ENCODE results near the gene OR8B3. TPM values are rescaled to one million over a fixed set of nuclear protein-coding genes. Genes with fewer than 3 reads are reported as not detected.

Gene OR8B3
- total and polyA plus RNA-seq, 2 donors (not counting 3 experiments of a cell fraction or from before 2014, with no cell fraction given): not detected

DNA sequence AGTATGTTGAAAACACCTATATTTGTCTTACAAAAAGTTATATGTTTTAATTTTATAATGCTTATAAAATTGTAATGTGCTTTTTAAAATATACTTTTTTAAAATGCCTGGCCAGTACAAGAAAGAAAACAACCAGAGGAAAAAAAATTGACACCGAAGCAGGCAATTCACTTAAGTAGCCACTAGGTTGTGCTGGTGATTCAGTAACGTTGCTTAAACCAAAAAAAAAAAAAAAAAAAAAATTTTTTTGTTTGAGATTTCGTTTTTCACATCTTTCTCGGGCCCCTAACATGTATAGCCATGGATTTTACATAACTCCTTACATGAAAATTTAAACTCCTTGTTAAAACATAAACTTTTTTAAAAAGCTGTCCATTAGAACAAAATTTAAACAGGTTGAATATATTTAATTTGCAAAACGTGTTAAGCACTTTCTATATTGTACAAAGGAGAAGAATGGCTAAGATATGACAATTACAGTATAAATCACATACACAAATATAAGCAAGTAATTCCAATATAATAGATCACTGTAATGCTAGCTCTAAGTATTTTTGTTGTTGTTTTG, 16.6 kb upstream of the OR8B3 start:
- Histone ChIP-seq H3K9ac (replicated peaks; ENCODE audit: extremely low read depth, insufficient read depth, low read length) (no peak overlapping the region), H3K9me1 (replicated peaks; ENCODE audit: control insufficient read depth, extremely low read depth, insufficient read depth, low read length) (no peaks in the 10 kb centered on the region), H3K4me1 (ENCODE audit: control insufficient read depth, extremely low read depth, insufficient read depth, low read length) (no peaks in the 10 kb centered on the region), H2AFZ (ENCODE audit: low read depth, low read length) (no peak overlapping the region), H3K27ac (ENCODE audit: insufficient read depth, low read depth, low read length) (no peak overlapping the region), H3K27me3 (ENCODE audit: control insufficient read depth in 2 of 2, insufficient read depth in 2 of 2, low read length in 2 of 2) (peaks cover 17 to 20% of the 10 kb centered on the region in 2 experiments), H3K4me2 (ENCODE audit: insufficient read depth, low read length) (no peak overlapping the region), H4K20me1 (replicated peaks; ENCODE audit: control insufficient read depth, extremely low read depth, insufficient read depth, low read length) (no peaks in the 10 kb centered on the region), H3K4me3 (replicated peaks in 1 of 3; ENCODE audit: insufficient read depth in 1 of 3, low read depth in 1 of 3, low read length in 3 of 3) (no peak overlapping the region), H3K36me3 (ENCODE audit: control insufficient read depth in 2 of 2, extremely low read depth in 1 of 2, insufficient read depth in 2 of 2, low read length in 2 of 2) (no peaks in the 10 kb centered on the region), H3K9me3 (replicated peaks; ENCODE audit: control insufficient read depth, insufficient read depth, low read length) (no peaks in the 10 kb centered on the region), H3K79me2 (ENCODE audit: control insufficient read depth, insufficient read depth, low read length) (no peaks in the 10 kb centered on the region)
- dilution Hi-C loops (cut with MboI; ENCODE audit: extremely low pct_ligation_motif_present, low sequenced_read_pairs): no loop called here
- CTCF ChIA-PET: interaction anchor here (0.7 to 4.2 kb wide), 12 partner anchors 12 to 461 kb away, joined by 3 to 52 read pairs (median 5); no protein-coding TSS in a partner anchor
- intact Hi-C loops (cut with micrococcal nuclease): loop anchor here (1.0 to 2.0 kb wide), 3 partner anchors 171 to 451 kb away; no protein-coding TSS in a partner anchor
- DNase-seq (ENCODE audit: low read depth, low spot score): peak; percentile 42
- TF ChIP-seq EZH2 (IDR thresholded peaks at IDR 0.05; ENCODE audit: borderline replicate concordance, low read depth, low read length, severe bottlenecking) (no peak), GATA2 (IDR thresholded peaks at IDR 0.05; ENCODE audit: insufficient read depth, insufficient read length, low read depth, low read length) (no peak), MYC (IDR thresholded peaks at IDR 0.05; ENCODE audit: low read depth, low read length) (no peak), POLR2AphosphoS5 (IDR thresholded peaks at IDR 0.05; ENCODE audit: insufficient read depth, low read depth, low read length) (no peak), FOS (IDR thresholded peaks at IDR 0.05; ENCODE audit: borderline replicate concordance, insufficient read depth, low read length) (no peak), JUN (IDR thresholded peaks at IDR 0.05; ENCODE audit: borderline replicate concordance, insufficient read depth, insufficient read length, low read depth) (no peak)
- TF ChIP-seq, protein P1, sequence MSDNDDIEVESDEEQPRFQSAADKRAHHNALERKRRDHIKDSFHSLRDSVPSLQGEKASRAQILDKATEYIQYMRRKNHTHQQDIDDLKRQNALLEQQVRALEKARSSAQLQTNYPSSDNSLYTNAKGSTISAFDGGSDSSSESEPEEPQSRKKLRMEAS (IDR thresholded peaks at IDR 0.05; ENCODE audit: insufficient read depth, insufficient read length): no peak
- TF ChIP-seq, protein P2, sequence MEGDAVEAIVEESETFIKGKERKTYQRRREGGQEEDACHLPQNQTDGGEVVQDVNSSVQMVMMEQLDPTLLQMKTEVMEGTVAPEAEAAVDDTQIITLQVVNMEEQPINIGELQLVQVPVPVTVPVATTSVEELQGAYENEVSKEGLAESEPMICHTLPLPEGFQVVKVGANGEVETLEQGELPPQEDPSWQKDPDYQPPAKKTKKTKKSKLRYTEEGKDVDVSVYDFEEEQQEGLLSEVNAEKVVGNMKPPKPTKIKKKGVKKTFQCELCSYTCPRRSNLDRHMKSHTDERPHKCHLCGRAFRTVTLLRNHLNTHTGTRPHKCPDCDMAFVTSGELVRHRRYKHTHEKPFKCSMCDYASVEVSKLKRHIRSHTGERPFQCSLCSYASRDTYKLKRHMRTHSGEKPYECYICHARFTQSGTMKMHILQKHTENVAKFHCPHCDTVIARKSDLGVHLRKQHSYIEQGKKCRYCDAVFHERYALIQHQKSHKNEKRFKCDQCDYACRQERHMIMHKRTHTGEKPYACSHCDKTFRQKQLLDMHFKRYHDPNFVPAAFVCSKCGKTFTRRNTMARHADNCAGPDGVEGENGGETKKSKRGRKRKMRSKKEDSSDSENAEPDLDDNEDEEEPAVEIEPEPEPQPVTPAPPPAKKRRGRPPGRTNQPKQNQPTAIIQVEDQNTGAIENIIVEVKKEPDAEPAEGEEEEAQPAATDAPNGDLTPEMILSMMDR (IDR thresholded peaks at IDR 0.05; ENCODE audit: extremely low read depth in 1 of 2, insufficient read depth in 1 of 2, low read depth in 1 of 2, low read length in 2 of 2): peak; percentile 6 to 48
- POLR2A ChIA-PET: no interaction called here
- peak; percentile 35 for FAIRE-seq
- BruUV-seq (replicated peaks): no TSS peak

Data from endothelial cell of umbilical vein (primary cell).